ENCODE measurements around the gene TSKS. TPM values are rescaled to one million over a fixed set of nuclear protein-coding genes. Genes with fewer than 3 reads are reported as not detected.
A peak's percentile ranks its signal among the peaks of the same experiment; 100 is the strongest.

Gene TSKS, protein sequence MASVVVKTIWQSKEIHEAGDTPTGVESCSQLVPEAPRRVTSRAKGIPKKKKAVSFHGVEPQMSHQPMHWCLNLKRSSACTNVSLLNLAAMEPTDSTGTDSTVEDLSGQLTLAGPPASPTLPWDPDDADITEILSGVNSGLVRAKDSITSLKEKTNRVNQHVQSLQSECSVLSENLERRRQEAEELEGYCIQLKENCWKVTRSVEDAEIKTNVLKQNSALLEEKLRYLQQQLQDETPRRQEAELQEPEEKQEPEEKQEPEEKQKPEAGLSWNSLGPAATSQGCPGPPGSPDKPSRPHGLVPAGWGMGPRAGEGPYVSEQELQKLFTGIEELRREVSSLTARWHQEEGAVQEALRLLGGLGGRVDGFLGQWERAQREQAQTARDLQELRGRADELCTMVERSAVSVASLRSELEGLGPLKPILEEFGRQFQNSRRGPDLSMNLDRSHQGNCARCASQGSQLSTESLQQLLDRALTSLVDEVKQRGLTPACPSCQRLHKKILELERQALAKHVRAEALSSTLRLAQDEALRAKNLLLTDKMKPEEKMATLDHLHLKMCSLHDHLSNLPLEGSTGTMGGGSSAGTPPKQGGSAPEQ
- 1.2 TPM for total RNA-seq

- Histone ChIP-seq H3K9me3 (no peaks in the 10 kb centered on the region), H3K27me3 (no peaks in the 10 kb centered on the region), H3K27ac (peak within 1 kb of the TSS; percentile 69), H3K4me1 (peaks cover 16% of the 10 kb centered on the region), H3K4me3 (no peak within 1 kb of the TSS), H3K36me3 (no peaks in the 10 kb centered on the region)
- TF ChIP-seq, protein P1, sequence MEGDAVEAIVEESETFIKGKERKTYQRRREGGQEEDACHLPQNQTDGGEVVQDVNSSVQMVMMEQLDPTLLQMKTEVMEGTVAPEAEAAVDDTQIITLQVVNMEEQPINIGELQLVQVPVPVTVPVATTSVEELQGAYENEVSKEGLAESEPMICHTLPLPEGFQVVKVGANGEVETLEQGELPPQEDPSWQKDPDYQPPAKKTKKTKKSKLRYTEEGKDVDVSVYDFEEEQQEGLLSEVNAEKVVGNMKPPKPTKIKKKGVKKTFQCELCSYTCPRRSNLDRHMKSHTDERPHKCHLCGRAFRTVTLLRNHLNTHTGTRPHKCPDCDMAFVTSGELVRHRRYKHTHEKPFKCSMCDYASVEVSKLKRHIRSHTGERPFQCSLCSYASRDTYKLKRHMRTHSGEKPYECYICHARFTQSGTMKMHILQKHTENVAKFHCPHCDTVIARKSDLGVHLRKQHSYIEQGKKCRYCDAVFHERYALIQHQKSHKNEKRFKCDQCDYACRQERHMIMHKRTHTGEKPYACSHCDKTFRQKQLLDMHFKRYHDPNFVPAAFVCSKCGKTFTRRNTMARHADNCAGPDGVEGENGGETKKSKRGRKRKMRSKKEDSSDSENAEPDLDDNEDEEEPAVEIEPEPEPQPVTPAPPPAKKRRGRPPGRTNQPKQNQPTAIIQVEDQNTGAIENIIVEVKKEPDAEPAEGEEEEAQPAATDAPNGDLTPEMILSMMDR (IDR thresholded peaks at IDR 0.05): no peak
- no peak for TF ChIP-seq POLR2AphosphoS5 (IDR thresholded peaks at IDR 0.05; ENCODE audit: insufficient read depth in 1 of 2, low read depth in 1 of 2)
- TF ChIP-seq POLR2A (IDR thresholded peaks at IDR 0.05): no peak
- no peak for DNase-seq (ENCODE audit: extremely low spot score in 2 of 2)
- intact Hi-C loops (cut with DNase I): no loop called here
Observed at GRCh38 chr19:49763230-49763629, at the start of gene TSKS. Gene TSKS, minus strand, starts transcription at chr19:49763306. Its CDS starts 59 bp downstream, at chr19:49763247.

GRCh38 chr19:49812452-49812996, 49.4 kb upstream of the TSKS start:
- no peaks in the 10 kb centered on the region for H3K27me3 ChIP-seq
- no peaks in the 10 kb centered on the region for H3K9me3 ChIP-seq
- H3K36me3 ChIP-seq: no peaks in the 10 kb centered on the region
- H3K27ac ChIP-seq: peak overlapping the region; percentile 86
- DNase-seq (ENCODE audit: extremely low spot score in 2 of 2): no peak
- intact Hi-C loops (cut with DNase I): no loop called here
- H3K4me1 ChIP-seq: peaks cover 42% of the 10 kb centered on the region
- H3K4me3 ChIP-seq: peak overlapping the region; percentile 65 to 69
- TF ChIP-seq POLR2A (IDR thresholded peaks at IDR 0.05) (no peak), POLR2AphosphoS5 (IDR thresholded peaks at IDR 0.05; ENCODE audit: insufficient read depth in 1 of 2, low read depth in 1 of 2) (no peak)
- TF ChIP-seq, protein P1 (IDR thresholded peaks at IDR 0.05): no peak

DNA sequence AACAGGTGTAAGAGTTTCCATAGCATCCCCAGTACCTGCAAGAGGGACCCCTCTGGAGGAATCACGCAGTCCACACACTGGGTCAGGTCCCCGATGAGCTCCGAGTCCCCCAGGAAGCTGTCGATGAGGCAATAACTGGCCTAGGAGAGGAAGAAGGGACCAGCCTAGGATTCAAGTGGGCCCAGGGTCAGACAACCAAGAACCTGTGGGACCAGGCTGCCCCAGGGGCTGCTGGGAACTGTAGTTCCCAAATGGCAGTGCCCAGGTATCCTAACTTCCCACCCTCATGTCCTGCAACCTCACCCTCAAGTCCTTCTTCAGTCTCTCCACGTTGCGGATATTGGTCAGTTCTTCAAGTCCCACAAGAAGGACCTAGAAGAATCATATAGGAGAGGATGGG, 48.2 kb upstream of the TSKS start:
- peaks cover 37% of the 10 kb centered on the region for H3K4me1 ChIP-seq
- no peak for TF ChIP-seq POLR2AphosphoS5 (IDR thresholded peaks at IDR 0.05; ENCODE audit: insufficient read depth in 1 of 2, low read depth in 1 of 2)
- TF ChIP-seq POLR2A (IDR thresholded peaks at IDR 0.05): no peak
- TF ChIP-seq, protein P1 (IDR thresholded peaks at IDR 0.05): no peak
- H3K36me3 ChIP-seq: no peaks in the 10 kb centered on the region
- intact Hi-C loops (cut with DNase I): no loop called here
- DNase-seq (ENCODE audit: extremely low spot score in 2 of 2): no peak
- no peak overlapping the region for H3K27ac ChIP-seq
- H3K9me3 ChIP-seq: no peaks in the 10 kb centered on the region
- no peaks in the 10 kb centered on the region for H3K27me3 ChIP-seq
- H3K4me3 ChIP-seq: no peak overlapping the region

GRCh38 chr19:49809941-49810389, 46.9 kb upstream of the TSKS start:
- intact Hi-C loops (cut with DNase I): loop anchor here (5.0 kb wide), 1 partner anchor 43 kb away; the partner anchor contains the start of gene AP2A1

More at GRCh38 chr19:49809941-49810389, 46.9 kb upstream of the TSKS start:
- H3K36me3 ChIP-seq: peaks cover 0 to 12% of the 10 kb centered on the region in 2 donors
- H3K4me3 ChIP-seq: peak overlapping the region; percentile 66 to 92
- peak overlapping the region; percentile 90 for H3K27ac ChIP-seq
- DNase-seq (ENCODE audit: extremely low spot score in 2 of 2): no peak
- TF ChIP-seq, protein P1 (IDR thresholded peaks at IDR 0.05): no peak
- TF ChIP-seq POLR2AphosphoS5 (IDR thresholded peaks at IDR 0.05; ENCODE audit: insufficient read depth in 1 of 2, low read depth in 1 of 2) (no peak), POLR2A (IDR thresholded peaks at IDR 0.05) (no peak)
- peaks cover 37% of the 10 kb centered on the region for H3K4me1 ChIP-seq
- no peaks in the 10 kb centered on the region for H3K27me3 ChIP-seq
- H3K9me3 ChIP-seq: no peaks in the 10 kb centered on the region

All from vagina (tissue), 2 donors.